ENCODE data around the gene BIRC6. TPM values are rescaled to one million over a fixed set of nuclear protein-coding genes. Genes with fewer than 3 reads are reported as not detected.

Gene BIRC6
- total and polyA plus RNA-seq, 2 of the 4 experiments (the other 2 are of a cell fraction), result 26.5 to 316 TPM

- Histone ChIP-seq H3K27ac (ENCODE audit: insufficient read depth, low read length) (no peak overlapping the region), H4K5ac (ENCODE audit: low read depth, low read length) (no peak overlapping the region), H3K4ac (ENCODE audit: low read depth, low read length) (no peak overlapping the region), H3K18ac (ENCODE audit: low read depth, low read length) (no peak overlapping the region), H4K91ac (ENCODE audit: insufficient read depth, low read depth, low read length) (no peak overlapping the region), H3K36me3 (ENCODE audit: control insufficient read depth, insufficient read depth, low read length) (peaks cover 21% of the 10 kb centered on the region), H2BK5ac (ENCODE audit: low read depth, low read length, poor library complexity, severe bottlenecking) (no peak overlapping the region), H3K4me3 (ENCODE audit: insufficient read depth, low read depth, low read length) (no peak overlapping the region), H2AK9ac (replicated peaks; ENCODE audit: low read depth, low read length, poor library complexity) (no peak overlapping the region), H2BK15ac (ENCODE audit: low read depth, low read length) (no peak overlapping the region), H3K56ac (ENCODE audit: extremely low read depth, insufficient read depth, low read length) (no peak overlapping the region), H3K9ac (ENCODE audit: low read depth, low read length) (no peak overlapping the region), H3K27me3 (ENCODE audit: control insufficient read depth, insufficient read depth, low read length) (no peaks in the 10 kb centered on the region), H2AFZ (replicated peaks; ENCODE audit: low read length, poor library complexity) (no peak overlapping the region), H3K14ac (replicated peaks; ENCODE audit: low read depth, low read length) (no peak overlapping the region), H4K20me1 (ENCODE audit: insufficient read depth, low read length) (no peaks in the 10 kb centered on the region), H2AK5ac (ENCODE audit: low read depth, low read length) (no peak overlapping the region), H3K79me1 (ENCODE audit: low read depth in 1 of 2, low read length in 2 of 2) (peaks cover 0 to 18% of the 10 kb centered on the region in 2 experiments; a peak in 3 of 4 replicates), H4K8ac (ENCODE audit: low read depth in 2 of 2, low read length in 2 of 2) (no peak overlapping the region), H2BK120ac (ENCODE audit: low read depth, low read length) (no peak overlapping the region), H3K23ac (ENCODE audit: low read depth, low read length) (no peak overlapping the region), H3K9me3 (ENCODE audit: control insufficient read depth, insufficient read depth, low read length) (no peaks in the 10 kb centered on the region), H3K9me1 (ENCODE audit: insufficient read depth, low read length) (no peaks in the 10 kb centered on the region; the same call in 1 of the 2 replicates), H3K4me1 (ENCODE audit: control insufficient read depth, insufficient read depth, low read length) (no peaks in the 10 kb centered on the region), H2BK20ac (ENCODE audit: low read depth, low read length) (no peak overlapping the region), H3K4me2 (ENCODE audit: low read depth, low read length) (no peak overlapping the region)
- BruUV-seq (replicated peaks), result no TSS peak
- ChIA-PET CTCF (no interaction called here), POLR2A (ENCODE audit: unreplicated experiment) (no interaction called here)
- intact Hi-C loops (cut with micrococcal nuclease) (no loop called here), in situ Hi-C loops (cut with MboI; ENCODE audit: low sequenced_read_pairs) (no loop called here), dilution Hi-C loops (cut with HindIII; ENCODE audit: low sequenced_read_pairs, unreplicated experiment) (no loop called here)
- no peak for ATAC-seq (ENCODE audit: low read depth)
- no CpG with 5 or more reads among the region's 2 CpGs for WGBS, 2 experiments (ENCODE audit: extremely low coverage in 2 of 2, insufficient read length in 1 of 2)
- no peak for DNase-seq
- TF ChIP-seq RCOR1 (IDR thresholded peaks at IDR 0.05; ENCODE audit: insufficient replicate concordance, low read length) (no peak), NFE2L2 (IDR thresholded peaks at IDR 0.05; ENCODE audit: low read depth, low read length) (no peak), MAFK (IDR thresholded peaks at IDR 0.05; ENCODE audit: low read depth, low read length) (no peak), FOS (IDR thresholded peaks at IDR 0.05; ENCODE audit: low read depth, low read length) (no peak), RFX5 (IDR thresholded peaks at IDR 0.05; ENCODE audit: low read depth, low read length) (no peak), MAZ (IDR thresholded peaks at IDR 0.05; ENCODE audit: borderline replicate concordance, low read depth, low read length) (no peak), CEBPB (IDR thresholded peaks at IDR 0.05; ENCODE audit: low read depth, low read length) (no peak), RAD21 (IDR thresholded peaks at IDR 0.05; ENCODE audit: low read length) (no peak), CHD1 (IDR thresholded peaks at IDR 0.05; ENCODE audit: low read depth, low read length) (no peak), SMC3 (IDR thresholded peaks at IDR 0.05; ENCODE audit: low read depth, low read length) (no peak), USF2 (IDR thresholded peaks at IDR 0.05; ENCODE audit: low read depth, low read length) (no peak), POLR2A (IDR thresholded peaks at IDR 0.05; ENCODE audit: low read depth, low read length) (no peak), CTCF (conservative IDR thresholded peaks at IDR 0.05; ENCODE audit: low read depth, low read length) (no peak), ELK1 (IDR thresholded peaks at IDR 0.05; ENCODE audit: borderline replicate concordance, low read depth, low read length) (no peak), MXI1 (IDR thresholded peaks at IDR 0.05; ENCODE audit: borderline replicate concordance, low read depth, low read length) (no peak), BHLHE40 (IDR thresholded peaks at IDR 0.05; ENCODE audit: low read depth, low read length) (no peak)
Measured at GRCh38 chr2:32532341-32532740, 175.5 kb downstream of the BIRC6 start.
